Endothelial cell (in vitro differentiated cells): ENCODE data around the gene ZNF316. TPM values are rescaled to one million over a fixed set of nuclear protein-coding genes. Genes with fewer than 3 reads are reported as not detected.

Source experiments
- DNase-seq: peaks from one replicate; pipeline ENCODE4 v3.0.0; 2021; ENCODE audit warnings: low spot score
- H3K27ac Mint-ChIP-seq: one replicate; pipeline ENCODE4 v1.8.0; 2021; ENCODE audit warnings: mixed read lengths, inconsistent platforms; ENCODE audit not compliant: unreplicated experiment
- H3K27me3 Mint-ChIP-seq: one replicate; pipeline ENCODE4 v1.8.0; 2021; ENCODE audit warnings: mild to moderate bottlenecking, moderate library complexity, mixed read lengths, inconsistent platforms; ENCODE audit not compliant: unreplicated experiment
- H3K36me3 Mint-ChIP-seq: one replicate; pipeline ENCODE4 v1.8.0; 2021; ENCODE audit warnings: mild to moderate bottlenecking, low read depth, mixed read lengths, inconsistent platforms; ENCODE audit not compliant: unreplicated experiment
- H3K4me1 Mint-ChIP-seq: one replicate; pipeline ENCODE4 v1.8.0; 2021; ENCODE audit warnings: mild to moderate bottlenecking, mixed read lengths, inconsistent platforms; ENCODE audit not compliant: unreplicated experiment
- H3K4me3 Mint-ChIP-seq: one replicate; pipeline ENCODE4 v1.8.0; 2021; ENCODE audit warnings: mild to moderate bottlenecking, mixed read lengths, inconsistent platforms; ENCODE audit not compliant: unreplicated experiment
- H3K9me3 Mint-ChIP-seq: one replicate; pipeline ENCODE4 v1.8.0; 2021; ENCODE audit warnings: mixed read lengths, inconsistent platforms; ENCODE audit not compliant: unreplicated experiment
- long read RNA-seq: library from polyadenylated mRNA; unstranded; transcript quantifications from one replicate; pipeline ENCODE4 v2.0.0, GENCODE V29; 2020; ENCODE audit not compliant: unreplicated experiment
- total RNA-seq: library from RNA; stranded (reverse); fragmentation: NEBNext Ultra II Directional; extraction: Animal tissue kit (Norgen Biotek cat#: 25700); gene quantifications from one replicate; pipeline ENCODE4 v1.2.1, GENCODE V29; 2021; ENCODE audit not compliant: unreplicated experiment
- TF ChIP-seq, protein P1 (sequence below): fragments of 200-600 bp; sonication (generic); IDR thresholded peaks from one replicate; pipeline ENCODE4 v1.5.0; 2021; ENCODE audit warnings: antibody characterized with exemption; ENCODE audit not compliant: unreplicated experiment

ZNF316 gene
- total RNA-seq = 42.2 TPM
- long read RNA-seq = 0 reads

DNA sequence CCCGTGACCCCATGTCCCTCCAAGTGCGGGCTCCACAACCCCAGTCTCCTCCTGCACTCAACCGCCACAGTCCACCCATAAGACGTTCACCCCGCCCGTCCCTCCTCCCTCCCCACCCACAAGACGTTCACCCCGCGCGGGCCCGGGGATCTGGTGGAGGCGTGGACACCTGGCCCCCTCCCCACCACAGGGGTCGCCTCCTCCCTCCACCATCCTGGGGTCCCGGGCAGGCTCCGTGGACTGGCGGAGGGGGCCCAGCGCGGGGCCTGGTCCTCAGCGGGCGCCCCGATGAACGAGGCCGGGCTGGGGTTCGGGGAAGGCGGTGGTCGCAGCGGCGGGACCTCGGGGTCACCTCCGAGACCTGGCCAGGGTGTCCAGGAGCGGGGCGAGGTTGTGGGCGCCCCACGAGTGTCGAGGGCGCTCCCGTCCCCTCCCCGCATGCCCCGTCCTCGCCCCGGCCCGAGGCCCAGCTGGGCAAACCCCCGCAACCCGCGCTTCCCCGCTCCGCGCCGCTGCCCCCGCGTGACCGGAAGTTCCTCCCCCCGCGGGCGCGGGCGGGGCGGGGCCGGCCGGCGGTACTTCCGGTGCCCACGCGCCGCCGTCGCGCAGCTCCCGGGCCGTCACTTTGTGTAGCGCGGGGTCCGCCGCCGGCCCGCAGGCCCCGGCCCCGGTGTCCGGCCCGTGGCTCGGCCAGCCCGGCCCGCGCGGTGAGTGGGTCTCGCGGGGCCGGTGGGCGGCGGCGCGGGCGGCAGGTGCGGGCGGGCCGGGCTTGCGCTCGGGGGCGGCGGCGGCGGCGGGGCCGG is at the start of gene ZNF316:
Gene ZNF316 (plus strand): TSS at position 578 of the 803 bp plus-strand sequence. CDS start 5,092 bp downstream, outside the sequence.
- H3K9me3 Mint-ChIP-seq = peaks cover 3% of the 10 kb centered on the region
- H3K27ac Mint-ChIP-seq = peak within 1 kb of the TSS; percentile 24
- H3K36me3 Mint-ChIP-seq = peaks cover 29% of the 10 kb centered on the region
- H3K27me3 Mint-ChIP-seq = peaks cover 10% of the 10 kb centered on the region
- TF ChIP-seq, protein P1, sequence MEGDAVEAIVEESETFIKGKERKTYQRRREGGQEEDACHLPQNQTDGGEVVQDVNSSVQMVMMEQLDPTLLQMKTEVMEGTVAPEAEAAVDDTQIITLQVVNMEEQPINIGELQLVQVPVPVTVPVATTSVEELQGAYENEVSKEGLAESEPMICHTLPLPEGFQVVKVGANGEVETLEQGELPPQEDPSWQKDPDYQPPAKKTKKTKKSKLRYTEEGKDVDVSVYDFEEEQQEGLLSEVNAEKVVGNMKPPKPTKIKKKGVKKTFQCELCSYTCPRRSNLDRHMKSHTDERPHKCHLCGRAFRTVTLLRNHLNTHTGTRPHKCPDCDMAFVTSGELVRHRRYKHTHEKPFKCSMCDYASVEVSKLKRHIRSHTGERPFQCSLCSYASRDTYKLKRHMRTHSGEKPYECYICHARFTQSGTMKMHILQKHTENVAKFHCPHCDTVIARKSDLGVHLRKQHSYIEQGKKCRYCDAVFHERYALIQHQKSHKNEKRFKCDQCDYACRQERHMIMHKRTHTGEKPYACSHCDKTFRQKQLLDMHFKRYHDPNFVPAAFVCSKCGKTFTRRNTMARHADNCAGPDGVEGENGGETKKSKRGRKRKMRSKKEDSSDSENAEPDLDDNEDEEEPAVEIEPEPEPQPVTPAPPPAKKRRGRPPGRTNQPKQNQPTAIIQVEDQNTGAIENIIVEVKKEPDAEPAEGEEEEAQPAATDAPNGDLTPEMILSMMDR = no peak
- peaks cover 40% of the 10 kb centered on the region for H3K4me1 Mint-ChIP-seq
- peak; percentile 48 for DNase-seq
- peak within 1 kb of the TSS; percentile 92 for H3K4me3 Mint-ChIP-seq

GRCh38 chr7:6588566-6588965 is 48.6 kb upstream of the ZNF316 start:
- TF ChIP-seq, protein P1 = no peak
- peaks cover 30% of the 10 kb centered on the region for H3K36me3 Mint-ChIP-seq
- no peak for DNase-seq
- peaks cover 12% of the 10 kb centered on the region for H3K27me3 Mint-ChIP-seq
- peaks cover 13% of the 10 kb centered on the region for H3K4me1 Mint-ChIP-seq
- peak overlapping the region; percentile 67 for H3K27ac Mint-ChIP-seq
- no peaks in the 10 kb centered on the region for H3K9me3 Mint-ChIP-seq
- peak overlapping the region; percentile 91 for H3K4me3 Mint-ChIP-seq

GRCh38 chr7:6589151-6589828 is 47.8 kb upstream of the ZNF316 start:
- Mint-ChIP-seq H3K4me1 (peaks cover 13% of the 10 kb centered on the region), H3K9me3 (no peaks in the 10 kb centered on the region), H3K4me3 (peak overlapping the region; percentile 91), H3K27ac (peak overlapping the region; percentile 67), H3K27me3 (peaks cover 12% of the 10 kb centered on the region), H3K36me3 (peaks cover 32% of the 10 kb centered on the region)
- no peak for DNase-seq
- TF ChIP-seq, protein P1 = no peak

DNA sequence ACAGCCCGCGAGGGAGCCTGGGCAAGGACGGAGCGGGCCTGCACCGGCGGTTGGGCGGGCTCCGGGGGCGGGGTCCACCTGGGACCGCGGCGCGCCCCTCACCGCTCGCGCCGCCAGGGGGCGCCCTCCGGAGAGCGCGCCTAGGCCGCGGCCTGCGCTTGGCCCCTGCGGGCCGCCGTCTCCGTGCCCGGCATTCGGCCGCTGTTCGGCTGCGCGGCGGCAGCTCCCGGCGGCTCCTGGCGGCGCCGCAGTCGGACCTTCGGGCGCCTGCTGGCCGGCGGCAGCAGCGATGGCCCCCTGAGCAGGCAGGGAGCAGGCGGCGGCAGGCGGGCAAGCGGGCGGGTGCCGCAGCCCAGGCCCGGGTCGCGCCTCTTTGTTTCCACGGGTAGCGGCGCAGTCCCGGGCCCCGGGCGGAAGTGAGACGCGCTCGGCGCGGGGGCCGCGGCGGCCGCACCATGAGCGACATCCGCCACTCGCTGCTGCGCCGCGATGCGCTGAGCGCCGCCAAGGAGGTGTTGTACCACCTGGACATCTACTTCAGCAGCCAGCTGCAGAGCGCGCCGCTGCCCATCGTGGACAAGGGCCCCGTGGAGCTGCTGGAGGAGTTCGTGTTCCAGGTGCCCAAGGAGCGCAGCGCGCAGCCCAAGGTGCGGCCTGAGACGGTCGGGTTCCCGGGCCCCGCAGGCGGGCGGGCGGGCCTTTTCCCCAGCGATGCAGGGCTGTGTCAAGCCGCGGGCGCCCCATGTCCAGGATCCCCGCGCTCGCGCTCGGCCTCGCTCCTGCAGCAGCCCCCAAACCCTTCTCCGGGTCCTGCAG is 47.1 kb upstream of the ZNF316 start, which contains the start of gene INTS15:
Gene INTS15 (plus strand): TSS at position 193 of the 816 bp plus-strand sequence. CDS start 263 bp downstream, at position 456.
- TF ChIP-seq, protein P1 = peak; percentile 88

More for the DNA sequence above, 47.1 kb upstream of the ZNF316 start, which contains the start of gene INTS15:
- DNase-seq = peak; percentile 90
- Mint-ChIP-seq H3K4me3 (peak within 1 kb of the TSS; percentile 94), H3K27me3 (peaks cover 14% of the 10 kb centered on the region), H3K4me1 (peaks cover 13% of the 10 kb centered on the region), H3K27ac (peak within 1 kb of the TSS; percentile 90), H3K9me3 (no peaks in the 10 kb centered on the region), H3K36me3 (peaks cover 31% of the 10 kb centered on the region)
